GM19455 (cell line): ENCODE results near the gene NT5DC2.

ENCODE experiments used
- ATAC-seq: cut with Tn5 transposase; IDR thresholded peaks from one replicate; pipeline ENCODE4 v1.9.1; 2021; ENCODE audit not compliant: unreplicated experiment

NT5DC2 gene

DNA sequence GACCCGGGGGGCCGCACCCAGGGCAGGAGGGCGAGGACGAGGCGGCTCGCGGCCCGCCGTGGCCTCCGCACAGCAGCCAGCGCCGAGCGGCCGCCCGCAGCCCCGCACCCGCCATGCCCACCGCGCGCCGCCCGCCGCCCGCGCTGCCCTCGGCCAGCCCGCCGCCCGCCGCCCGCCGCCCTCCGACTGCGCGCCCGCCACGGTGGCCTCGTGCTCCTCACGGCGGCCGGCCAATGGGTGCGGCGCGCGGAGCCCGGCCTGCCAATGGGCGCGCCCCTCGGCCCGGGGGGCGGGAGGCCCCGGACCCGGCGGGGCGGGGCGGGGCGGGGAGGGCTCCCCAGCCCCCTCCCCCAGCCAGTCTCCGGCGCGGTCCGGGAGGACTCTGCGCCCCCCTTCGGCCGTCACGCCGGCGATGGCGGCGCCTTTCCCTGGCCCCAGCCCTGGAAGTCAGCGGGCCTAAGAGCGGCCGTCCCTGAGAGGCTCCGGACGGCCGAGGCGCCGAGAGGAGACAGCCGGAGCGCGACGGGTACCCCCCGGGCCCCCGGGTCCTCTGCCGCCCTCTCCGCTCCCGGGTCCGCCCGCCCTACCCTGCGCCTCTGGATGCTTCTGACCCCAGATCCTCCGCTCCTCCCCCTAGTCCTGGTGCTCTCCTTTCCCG is at the start of gene NT5DC2:
Gene NT5DC2, minus strand, starts transcription at position 235 of the 658 bp plus-strand sequence. Its CDS starts 120 bp downstream, at position 115.
- peak; percentile 34 for ATAC-seq

DNA sequence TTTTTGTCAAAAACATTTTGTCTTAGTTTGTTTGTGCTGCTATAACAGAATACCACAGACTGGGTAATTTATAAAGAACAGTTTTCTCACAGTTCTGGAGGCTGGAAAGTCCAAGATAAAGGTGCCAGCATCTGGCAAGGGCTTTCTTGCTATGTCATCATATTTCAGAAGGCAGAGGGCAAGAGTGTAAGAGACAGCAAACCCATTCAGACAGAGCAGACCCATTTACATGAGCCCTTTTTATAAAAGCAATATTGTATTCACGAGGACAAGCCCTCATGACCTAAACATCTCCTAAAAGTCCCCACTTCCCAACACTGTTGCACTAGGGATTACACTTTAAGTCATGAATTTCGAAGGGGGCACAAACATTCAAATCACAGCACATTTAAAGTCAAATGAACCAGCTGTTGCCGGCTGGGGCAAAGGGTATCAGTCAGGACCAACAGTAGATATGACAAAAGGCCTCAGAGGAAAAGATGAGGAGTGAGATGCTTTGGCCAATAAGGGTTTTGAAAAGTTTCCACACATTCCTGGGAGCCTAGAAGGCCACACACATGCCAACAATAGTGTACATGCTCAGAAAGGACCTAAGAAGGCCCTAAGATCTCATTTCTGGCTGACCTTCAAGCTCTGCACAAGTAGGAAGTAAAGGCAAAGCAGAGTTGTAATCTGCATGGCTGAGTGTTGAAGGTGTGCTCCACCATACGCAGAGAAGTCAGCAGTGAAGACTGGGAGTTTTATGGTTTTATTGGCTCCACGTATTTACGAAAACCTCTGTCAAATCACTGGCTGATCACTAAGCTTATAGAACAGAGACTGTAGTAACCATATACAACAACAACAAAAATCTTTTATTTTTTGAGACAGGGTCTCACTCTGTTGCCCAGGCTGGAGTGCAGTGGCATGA is 40.7 kb upstream of the NT5DC2 start:
- no peak for ATAC-seq

DNA sequence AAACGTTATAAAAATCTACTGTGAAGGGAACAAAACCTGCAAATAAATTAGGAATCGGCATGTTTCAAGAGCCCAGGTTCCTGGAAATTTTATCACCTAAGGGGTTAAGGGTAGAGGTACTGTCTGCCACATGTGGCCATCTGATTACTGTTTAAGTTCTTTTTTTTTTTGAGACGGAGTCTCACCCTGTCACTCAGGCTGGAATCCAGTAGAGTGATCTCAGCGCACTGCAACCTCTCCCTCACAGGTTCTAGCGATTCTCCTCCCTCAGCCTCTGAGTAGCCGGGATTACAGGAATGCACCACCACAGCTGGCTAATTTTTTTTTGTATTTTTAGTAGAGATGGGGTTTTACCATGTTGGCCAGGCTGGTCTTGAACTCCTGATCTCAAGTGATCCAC is 38.6 kb upstream of the NT5DC2 start:
- ATAC-seq, result no peak

DNA sequence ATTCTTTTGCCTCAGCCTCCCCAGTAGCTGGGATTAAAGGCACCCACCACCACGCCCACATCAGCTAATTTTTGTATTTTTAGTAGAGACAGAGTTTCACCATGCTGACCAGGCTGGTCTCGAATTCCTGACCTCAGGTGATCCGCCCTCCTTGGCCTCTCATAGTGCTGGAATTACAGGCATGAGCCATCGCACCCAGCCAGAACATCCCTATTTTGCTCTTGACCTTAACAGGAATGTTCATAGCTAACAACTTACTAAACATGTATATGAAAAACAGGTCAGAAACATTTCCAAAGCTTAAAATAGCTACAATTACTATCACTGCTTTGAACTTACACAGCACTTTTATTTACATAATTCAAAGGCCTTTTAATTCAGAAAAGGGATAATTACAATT is 36.4 kb upstream of the NT5DC2 start:
- no peak for ATAC-seq

DNA sequence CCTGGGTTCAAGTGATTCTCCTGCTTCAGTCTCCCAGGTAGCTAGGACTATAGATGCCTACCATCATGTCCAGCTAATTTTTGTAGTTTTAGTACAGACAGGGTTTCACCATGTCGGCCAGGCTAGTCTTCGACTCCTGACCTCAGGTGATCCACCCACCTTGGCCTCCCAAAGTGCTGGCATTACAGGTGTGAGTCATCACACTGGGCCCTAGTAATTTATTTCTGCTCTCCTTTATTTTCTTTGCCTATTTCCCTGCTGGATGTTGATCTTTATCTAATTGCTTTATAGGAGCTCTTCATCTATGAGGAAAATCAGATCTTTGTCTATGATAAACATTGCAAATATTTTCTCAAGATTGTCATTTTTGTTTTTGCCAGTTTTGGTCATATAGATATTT is 34.4 kb upstream of the NT5DC2 start:
- ATAC-seq, result no peak

DNA sequence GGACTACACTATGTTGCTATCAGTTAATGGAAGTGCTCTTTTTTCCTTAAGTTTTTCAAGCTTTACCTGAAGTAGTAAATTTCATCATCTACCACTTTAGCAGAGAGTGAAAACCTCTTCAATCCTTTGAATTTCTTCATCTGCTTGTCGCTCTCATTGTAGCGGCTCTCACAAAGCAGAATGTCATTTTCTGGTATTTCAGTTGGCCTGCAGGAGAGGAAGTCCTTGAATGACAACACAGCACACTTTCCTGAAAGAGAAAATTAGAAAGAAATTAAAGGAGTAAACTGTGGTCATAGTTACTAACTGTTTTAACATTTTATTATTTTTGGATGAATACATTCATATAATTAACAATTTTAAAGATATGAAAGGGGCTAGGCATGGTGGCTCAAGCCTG is 30.3 kb upstream of the NT5DC2 start:
- ATAC-seq, result no peak

DNA sequence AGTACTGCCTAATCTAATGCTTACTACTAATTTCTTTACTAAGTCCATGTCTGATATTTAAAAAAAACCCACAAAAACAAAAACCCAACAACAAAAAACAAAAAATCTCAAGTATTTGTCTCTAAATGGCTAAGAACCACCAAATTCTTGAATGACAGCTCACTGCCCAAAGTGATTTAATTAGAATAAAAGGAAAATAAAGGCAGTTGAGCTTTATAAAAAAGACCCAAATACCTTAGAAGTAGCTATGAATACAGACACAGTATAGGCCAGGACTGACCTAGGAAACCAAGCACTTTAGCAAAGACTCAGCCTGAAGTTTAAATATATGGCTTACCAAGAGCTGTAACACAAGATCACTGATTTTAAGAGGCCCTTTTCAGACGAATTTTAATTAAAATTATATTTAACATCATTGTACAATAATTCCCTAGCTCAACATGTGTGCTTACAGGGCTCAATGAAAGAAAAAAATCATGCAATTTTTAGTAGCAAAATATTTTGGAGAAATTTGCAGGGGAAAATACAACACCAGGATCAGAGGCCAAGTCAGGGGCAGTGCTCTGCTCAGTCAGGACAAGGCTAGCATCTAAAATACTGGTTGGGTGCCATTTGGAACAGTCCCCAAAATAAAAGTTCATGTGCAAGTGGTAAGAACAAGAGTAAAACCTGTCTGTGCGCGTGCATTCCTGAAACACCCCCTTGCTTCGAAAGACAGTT is 27.5 kb upstream of the NT5DC2 start:
- ATAC-seq, result no peak

DNA sequence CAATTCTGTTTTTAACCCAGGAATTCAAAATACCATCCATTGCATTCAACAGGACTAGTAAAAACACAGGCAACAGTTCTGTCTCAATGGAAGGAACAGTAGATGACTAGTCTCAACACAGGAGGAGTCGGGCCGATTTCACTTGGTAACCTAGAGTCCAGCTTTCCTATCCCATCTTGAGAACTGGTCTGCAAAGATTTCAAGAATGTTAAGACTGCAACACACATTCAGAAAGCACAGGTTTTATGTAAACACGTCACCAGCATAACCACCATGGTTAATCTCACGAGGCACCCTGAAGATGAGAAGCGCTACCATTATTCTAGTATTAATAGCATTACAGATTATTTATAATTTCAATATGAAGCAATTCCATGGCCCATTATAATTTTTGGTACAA is 24.8 kb upstream of the NT5DC2 start:
- ATAC-seq, result no peak

DNA sequence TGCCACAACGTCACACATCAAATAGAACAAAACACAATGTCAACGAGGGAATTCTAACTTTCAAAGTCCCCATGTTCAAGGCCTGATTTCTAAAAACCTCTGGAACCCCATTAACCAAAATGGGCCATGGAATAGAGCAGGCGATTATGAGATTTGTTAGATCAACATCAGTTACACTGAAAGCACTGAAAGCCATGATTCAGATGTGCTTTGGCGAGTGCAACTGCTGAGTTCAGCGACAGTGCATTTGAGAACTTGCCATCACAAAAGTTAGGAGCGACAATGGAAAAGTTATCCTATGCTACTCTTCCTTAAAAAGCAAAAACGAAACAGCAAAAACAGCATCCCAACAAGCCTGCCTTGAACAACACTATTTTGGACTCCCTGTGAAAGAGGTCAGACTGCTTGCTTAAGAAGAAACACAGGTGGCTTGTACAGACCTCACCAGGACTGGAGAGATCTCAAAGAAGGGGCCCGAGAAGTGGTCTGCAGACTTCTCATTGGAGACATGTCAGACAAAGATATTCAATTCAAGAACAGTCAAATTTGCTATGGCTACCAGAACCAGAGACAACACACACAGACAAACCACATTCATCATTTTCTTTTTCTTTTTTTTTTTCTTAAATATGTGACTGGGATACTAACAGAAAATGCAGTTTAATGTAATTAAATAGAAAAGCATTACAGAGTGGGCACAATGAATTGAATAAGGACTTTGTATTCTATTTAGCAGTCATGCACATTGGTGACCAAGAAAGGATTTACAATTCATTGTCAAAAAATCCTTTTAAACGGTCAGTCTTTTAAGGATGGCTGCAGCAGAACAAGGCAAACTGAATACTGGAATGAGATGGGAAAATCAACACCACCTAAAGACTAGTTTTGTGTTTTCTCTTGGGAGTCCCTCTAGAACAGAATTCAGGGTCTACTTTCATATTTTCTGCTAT is 23.6 kb upstream of the NT5DC2 start:
- ATAC-seq, result no peak

DNA sequence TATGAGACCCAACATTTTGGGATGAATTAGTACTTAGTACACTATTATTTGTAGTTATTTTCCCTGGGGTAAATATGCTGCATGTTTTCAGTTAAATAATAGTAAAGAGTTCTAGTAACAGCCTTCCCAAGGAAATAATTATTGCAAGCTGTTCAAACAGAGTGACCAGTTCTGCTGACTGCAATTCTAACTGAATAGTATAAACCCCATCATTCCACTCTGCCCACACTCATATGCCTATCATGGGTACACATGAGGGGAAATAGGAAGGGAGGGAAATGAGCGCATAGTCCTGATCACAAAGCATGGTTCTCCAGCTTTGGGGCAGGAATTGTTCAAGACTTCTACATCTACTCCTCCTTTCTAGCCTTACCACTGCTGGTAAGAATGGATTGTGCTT is 21.4 kb upstream of the NT5DC2 start:
- ATAC-seq, result no peak

DNA sequence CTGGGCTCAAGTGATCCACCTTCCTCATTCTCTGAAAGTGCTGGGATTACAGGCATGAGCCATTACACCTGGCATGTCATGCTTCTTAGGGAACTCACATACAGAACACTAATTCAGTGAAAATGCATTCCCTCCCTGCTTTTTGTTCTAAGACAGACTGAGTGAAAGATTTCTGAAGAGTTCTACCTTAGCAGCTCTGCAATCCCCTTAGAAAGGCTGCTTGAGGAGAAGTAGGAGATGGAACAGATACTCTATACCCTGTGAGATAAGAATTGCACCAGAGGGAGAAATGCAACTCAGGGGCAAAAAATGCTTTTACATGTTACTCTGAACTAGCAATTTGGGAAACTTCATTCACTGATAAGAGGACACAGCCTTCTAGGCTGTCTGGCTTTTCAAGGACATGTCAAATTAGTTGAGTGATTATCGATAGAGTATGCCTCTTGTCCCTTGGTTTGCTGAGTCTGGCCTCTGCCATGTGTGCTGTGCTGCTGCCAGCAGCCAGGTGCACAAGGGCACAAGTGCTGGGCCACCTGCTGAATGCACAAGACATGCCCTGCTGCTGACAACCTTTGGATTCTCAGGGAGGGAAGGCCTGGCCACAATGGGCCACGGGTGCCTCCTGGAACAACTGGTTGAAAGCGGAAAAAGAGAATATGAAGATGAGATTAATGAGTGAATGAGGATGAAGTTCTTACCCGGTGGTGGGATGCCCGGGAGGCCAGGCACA is 20.5 kb upstream of the NT5DC2 start:
- no peak for ATAC-seq

DNA sequence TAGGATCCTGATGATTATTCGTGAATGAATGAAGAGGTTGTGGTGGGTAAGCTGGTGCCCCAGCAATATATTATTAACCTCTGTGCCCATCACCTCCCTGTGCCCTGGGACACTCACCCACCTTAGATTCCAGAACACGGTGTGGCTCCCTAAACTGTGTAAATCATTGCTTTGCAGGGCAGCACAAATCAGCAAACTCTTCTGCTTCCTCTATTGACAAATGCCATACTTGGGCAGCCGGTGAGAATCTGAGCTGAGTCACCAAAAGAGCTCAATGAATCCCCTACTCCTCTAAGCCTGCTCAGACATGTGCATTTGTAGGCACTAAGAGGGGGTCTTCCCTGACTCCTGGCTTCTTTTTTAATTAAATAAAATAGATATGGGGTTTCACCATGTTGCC is 18.4 kb upstream of the NT5DC2 start:
- no peak for ATAC-seq

DNA sequence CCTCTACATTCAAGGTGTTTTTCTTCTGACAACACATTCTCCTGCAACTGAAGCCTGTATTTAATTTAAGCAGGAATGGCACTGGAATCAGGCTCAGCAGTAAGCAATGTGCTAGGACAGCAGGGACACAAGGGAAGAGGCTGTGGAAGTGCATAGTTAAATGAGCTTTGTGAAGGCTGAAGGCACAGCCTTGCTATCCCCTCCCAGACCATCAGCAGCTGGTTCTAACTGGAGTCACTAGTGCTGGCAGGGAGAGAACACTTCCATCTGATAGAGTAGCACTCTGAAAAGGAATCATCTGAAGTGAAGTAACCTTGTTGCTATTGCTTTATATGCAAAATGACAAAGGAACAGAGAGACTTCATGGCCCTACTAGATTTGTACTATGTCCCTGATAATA is 17.5 kb upstream of the NT5DC2 start:
- ATAC-seq, result no peak

DNA sequence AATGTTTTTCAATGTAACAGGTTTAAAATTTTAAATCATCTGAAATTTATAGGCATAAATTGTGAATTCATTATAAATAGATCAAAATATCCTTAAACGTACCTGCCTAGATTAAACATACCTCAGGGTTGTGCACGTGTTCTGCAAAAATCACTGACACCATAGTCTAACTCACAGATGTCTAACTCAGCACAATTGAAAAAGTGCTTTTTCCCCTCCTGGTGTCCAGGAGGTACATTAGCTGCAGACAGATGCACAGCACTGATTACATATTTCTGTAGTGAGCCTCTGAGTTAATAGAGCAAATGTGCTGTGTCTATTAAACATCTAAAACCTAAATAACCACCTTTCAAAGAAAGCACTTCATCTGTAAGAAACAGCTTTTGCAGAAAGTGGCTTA is 13.5 kb upstream of the NT5DC2 start:
- no peak for ATAC-seq

DNA sequence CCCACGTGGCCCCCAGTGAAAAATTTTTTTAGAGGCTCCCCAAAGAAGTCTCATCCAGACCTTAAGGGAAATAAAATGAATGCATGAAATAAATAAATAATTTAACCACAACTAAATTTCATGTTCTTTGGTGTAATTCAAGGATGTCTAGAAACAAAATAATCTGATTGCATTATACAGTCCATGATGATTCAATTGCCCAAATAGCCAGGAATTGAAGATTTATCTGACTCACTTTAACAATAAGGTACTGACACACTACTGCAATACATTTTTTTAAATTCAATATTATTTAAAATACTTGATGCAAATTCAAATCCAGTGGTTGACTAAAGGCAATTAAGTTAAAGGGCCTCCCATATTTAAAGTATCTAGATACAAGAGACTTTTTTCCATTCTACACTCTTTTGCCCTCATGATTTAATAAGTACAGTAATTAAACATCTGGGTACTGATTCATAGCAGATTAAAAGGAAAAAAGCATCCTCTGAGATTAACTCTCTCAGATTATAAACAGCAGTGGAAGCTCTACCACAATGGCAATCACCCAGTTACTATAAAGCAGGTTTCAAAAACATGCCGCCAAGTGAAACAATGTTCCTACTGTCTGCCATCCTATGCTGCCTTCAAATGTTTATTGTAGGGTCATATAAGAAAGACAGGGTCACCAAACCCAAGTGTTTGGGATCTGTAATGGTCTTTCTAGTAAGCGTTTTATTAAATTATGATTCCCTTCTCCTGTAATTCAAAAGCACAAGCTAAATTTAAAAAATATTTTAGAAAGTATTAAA is 12.6 kb upstream of the NT5DC2 start:
- no peak for ATAC-seq

DNA sequence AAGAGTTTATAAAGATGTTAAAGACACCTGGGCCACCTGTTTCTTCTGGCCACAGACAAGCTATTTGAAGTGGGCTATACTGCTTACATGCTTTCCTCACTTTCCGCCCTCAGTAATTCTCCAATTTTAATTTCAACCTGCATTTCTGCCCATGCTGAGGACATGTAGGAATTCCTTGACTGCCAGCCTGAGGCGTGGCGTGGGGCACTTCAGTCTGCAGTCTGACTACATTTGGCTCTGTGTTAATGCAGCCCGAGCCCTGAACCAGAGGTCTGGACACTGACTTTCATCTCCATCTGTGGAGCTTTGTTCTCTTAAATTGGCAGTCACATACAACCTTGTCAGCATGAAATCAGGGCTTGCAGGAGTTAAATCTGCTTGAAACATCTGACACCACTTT is 11.3 kb upstream of the NT5DC2 start:
- ATAC-seq, result no peak

DNA sequence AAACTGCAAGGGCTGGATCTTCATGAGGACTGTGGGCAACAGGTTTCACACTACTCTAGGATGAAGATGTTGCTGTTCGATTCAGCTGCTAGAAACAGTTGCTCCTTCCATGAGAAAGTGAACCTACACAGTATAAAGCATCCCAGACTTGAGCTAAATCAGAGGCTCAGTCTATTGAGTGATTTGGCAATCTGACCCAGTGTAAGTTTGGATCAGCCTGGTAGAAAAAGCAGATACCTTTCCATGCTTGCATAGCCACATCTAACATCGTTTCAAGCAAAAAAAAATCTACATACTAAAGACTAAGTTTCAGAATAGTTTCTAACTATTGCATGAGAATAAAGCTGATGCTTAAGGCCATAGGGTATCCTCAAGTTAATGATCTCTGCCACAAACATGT is 7.4 kb upstream of the NT5DC2 start:
- ATAC-seq, result no peak

DNA sequence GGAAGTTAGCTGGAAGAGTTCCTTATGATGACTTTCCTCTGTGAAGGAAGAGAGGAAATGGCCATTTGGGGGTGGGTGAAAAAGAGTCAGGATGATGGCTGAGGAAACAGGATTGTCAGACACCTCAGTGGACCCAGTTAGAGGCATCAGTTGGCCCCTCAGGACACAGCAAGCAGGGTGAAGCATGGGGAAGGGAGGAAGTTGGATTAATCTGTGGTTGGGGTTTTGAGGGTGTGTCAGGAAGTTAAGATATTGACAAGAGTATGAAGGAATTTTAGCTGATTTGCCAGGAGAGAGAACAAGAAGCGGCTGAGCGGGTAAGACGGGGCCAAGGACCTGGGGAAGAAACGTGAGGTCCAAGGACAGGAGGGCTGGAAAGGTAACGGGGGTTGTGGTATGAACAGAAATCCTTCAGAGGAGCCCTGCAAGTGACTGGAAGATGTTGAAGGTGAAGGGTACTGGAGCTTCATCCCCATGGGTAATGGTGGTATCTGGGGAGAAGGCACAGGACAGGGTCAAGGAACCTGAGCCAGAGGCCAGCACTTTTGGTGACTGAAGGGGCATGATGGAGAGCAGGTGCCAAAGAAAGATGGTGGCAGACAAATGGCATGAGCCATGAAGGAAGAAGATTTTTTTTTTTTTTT is 5.5 kb upstream of the NT5DC2 start:
- ATAC-seq, result no peak
